HG03432 (cell line): Measurements from ENCODE around the gene PLA2G6.
"Not testable (repeated sequence)": the region's sequence is repeated elsewhere in the genome, so short reads cannot be mapped to it uniquely, and the experiment has no call there.

ENCODE experiments used
- ATAC-seq: cut with Tn5 transposase; IDR thresholded peaks from one replicate; pipeline ENCODE4 v1.9.1; 2021; ENCODE audit warnings: mild to moderate bottlenecking, moderate library complexity; ENCODE audit not compliant: unreplicated experiment

PLA2G6 gene

GRCh38 chr22:38169116-38169515, 12.5 kb downstream of the PLA2G6 start:
- no peak for ATAC-seq

GRCh38 chr22:38167988-38168407, 13.6 kb downstream of the PLA2G6 start:
- ATAC-seq: no peak

GRCh38 chr22:38165922-38166593, 15.6 kb downstream of the PLA2G6 start:
- no peak for ATAC-seq

- no peak for ATAC-seq
These were observed 17.1 kb downstream of the PLA2G6 start for GRCh38 chr22:38164551-38164918.

- no peak for ATAC-seq
These were observed 17.6 kb downstream of the PLA2G6 start for GRCh38 chr22:38163844-38164550.

GRCh38 chr22:38162881-38163843, 18.5 kb downstream of the PLA2G6 start:
- ATAC-seq: peak; percentile 47

GRCh38 chr22:38155703-38156102, 25.9 kb downstream of the PLA2G6 start:
- ATAC-seq: no peak

- ATAC-seq: not testable (repeated sequence)
These were observed 27.1 kb downstream of the PLA2G6 start for GRCh38 chr22:38154563-38154915.

- no peak for ATAC-seq
These were observed 27.6 kb downstream of the PLA2G6 start for GRCh38 chr22:38153821-38154562.

GRCh38 chr22:38151126-38151500, 30.5 kb downstream of the PLA2G6 start:
- ATAC-seq: no peak

- ATAC-seq: no peak
These were observed 33.4 kb downstream of the PLA2G6 start for GRCh38 chr22:38148245-38148644.

GRCh38 chr22:38146166-38146565, 35.5 kb downstream of the PLA2G6 start:
- not testable (repeated sequence) for ATAC-seq

GRCh38 chr22:38144025-38144405, 37.6 kb downstream of the PLA2G6 start:
- no peak for ATAC-seq

- no peak for ATAC-seq
These were observed 39.0 kb downstream of the PLA2G6 start for GRCh38 chr22:38142606-38143005.

- ATAC-seq: no peak
These were observed 40.2 kb downstream of the PLA2G6 start for GRCh38 chr22:38141217-38141973.

- ATAC-seq: no peak
These were observed 41.7 kb downstream of the PLA2G6 start for GRCh38 chr22:38139901-38140300.

- no peak for ATAC-seq
These were observed 42.7 kb downstream of the PLA2G6 start for GRCh38 chr22:38138961-38139360.

GRCh38 chr22:38137876-38138687, 43.5 kb downstream of the PLA2G6 start:
- no peak for ATAC-seq

- no peak for ATAC-seq
These were observed 45.0 kb downstream of the PLA2G6 start for GRCh38 chr22:38136607-38137006.
